GM12875 (cell line): ENCODE measurements around the gene RHPN2.

Experiments used
- H3K4me3 ChIP-seq: one replicate; pipeline ENCODE4 v1.5.1; 2011; ENCODE audit warnings: low read depth, low read length, control low read depth
- TF ChIP-seq, protein P1 (sequence below): IDR thresholded peaks from 2 replicates; pipeline ENCODE4 v1.5.1; 2011; ENCODE audit warnings: low read depth, mild to moderate bottlenecking, control low read depth, inconsistent platforms, low read length, moderate library complexity, borderline replicate concordance; ENCODE audit not compliant: insufficient read depth

RHPN2 gene

DNA sequence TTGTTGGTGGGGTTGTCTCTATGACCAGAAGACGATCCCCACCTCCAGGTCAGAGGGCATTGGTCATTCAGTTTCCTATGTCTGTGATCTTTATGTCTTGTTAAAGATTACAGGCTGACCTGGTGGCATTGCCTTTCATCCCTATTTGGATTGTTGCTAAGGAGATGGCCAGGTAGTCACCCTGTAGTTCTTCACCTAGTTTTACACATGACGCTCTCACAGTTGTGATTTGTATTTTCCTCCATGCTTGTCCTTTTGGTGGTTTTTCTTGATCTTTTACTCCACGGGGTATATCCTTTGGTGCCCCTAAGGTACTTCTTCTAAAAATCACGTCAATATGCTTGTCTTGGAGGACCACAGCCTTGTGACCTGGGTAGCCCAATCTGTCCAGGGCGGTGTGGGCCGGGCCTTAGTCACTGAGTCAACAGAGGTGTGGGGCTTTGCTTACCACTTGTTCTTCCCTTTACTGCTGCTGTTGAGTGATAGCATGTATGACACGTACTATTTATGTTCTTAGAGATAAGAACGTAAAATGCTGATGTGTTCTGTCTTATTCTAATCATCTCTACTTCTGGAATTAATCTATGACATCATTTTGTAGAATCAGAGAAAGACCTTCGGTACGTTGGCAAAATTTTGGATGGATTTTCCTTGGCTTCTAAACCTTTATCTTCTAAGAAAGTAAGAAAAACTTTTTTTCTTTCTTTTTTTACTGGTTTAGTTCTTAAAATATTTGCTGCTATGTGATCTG, 36.4 kb upstream of the RHPN2 start:
- TF ChIP-seq, protein P1, sequence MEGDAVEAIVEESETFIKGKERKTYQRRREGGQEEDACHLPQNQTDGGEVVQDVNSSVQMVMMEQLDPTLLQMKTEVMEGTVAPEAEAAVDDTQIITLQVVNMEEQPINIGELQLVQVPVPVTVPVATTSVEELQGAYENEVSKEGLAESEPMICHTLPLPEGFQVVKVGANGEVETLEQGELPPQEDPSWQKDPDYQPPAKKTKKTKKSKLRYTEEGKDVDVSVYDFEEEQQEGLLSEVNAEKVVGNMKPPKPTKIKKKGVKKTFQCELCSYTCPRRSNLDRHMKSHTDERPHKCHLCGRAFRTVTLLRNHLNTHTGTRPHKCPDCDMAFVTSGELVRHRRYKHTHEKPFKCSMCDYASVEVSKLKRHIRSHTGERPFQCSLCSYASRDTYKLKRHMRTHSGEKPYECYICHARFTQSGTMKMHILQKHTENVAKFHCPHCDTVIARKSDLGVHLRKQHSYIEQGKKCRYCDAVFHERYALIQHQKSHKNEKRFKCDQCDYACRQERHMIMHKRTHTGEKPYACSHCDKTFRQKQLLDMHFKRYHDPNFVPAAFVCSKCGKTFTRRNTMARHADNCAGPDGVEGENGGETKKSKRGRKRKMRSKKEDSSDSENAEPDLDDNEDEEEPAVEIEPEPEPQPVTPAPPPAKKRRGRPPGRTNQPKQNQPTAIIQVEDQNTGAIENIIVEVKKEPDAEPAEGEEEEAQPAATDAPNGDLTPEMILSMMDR, result no peak
- H3K4me3 ChIP-seq, result no peak overlapping the region

DNA sequence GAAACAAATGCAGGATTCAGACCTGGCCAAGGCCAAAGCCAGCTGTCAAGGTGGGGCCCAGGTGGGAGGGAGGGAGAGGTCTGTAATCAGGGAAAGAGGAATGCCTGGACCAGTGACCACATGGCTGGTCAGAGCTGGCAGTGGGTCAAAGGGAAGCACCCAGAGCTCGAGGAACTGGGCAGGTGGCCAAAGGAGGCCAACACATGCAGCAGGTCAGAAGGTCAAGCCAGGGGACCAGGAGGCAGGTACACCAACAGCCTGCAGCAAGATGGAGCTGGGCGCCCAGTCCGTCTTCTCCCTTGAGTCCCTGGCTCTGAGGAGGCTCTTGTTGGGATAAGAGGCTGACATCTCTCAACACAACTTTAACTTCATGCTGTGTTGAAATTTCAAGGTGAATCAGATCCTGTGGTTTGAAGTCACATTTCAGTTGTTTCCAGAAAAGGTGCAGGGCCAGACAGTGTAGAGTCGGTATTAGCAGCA, 33.4 kb upstream of the RHPN2 start:
- TF ChIP-seq, protein P1, result no peak
- no peak overlapping the region for H3K4me3 ChIP-seq

DNA sequence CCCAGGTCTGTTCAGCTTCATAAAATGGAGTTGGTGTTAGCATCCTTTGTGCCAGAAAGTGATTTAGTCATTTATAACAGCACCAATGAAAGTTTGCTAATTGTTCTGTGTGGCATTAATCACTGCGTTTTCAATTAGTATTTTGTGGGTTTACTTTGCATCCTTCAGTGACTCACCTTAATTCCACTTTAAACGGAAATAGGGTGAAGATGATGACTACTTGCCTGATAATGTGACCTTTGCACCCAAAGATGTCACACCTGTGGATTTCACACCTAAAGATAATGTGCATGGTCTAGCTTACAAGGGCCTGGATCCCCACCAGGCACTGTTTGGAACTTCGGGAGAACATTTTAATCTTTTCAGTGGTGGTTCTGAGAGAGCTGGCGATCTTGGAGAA, 31.3 kb upstream of the RHPN2 start:
- H3K4me3 ChIP-seq, result no peak overlapping the region
- TF ChIP-seq, protein P1, result no peak

DNA sequence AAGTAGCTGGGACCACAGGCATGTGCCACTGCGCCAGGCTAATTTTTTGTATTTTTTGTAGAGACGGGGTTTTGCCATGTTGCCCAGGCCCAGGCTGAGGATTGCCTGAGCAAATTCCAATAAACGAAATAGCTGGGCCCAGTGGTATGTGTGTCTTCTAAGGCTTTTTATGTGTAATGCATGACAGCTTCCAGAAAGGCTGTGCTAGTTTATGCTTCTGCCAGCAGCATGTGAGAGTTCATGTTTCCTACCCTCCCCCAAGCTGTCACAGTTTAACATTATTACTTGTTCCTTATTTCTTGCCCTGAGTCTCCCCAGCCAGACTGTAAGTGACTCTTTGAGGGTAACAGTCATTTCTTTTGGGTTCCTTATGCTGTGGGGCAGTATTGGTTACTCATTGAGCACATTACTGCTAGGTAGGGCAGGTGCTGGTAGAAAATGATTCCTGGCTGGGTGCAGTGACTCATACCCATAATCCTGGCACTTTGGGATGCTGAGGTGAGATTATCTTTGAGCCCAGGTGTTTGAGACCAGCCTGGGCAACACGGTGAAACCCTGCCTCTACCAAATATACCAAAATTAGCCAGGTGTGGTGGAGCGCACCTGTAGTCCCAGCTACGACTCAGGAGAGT, 29.9 kb upstream of the RHPN2 start:
- TF ChIP-seq, protein P1, result no peak
- H3K4me3 ChIP-seq, result no peak overlapping the region

DNA sequence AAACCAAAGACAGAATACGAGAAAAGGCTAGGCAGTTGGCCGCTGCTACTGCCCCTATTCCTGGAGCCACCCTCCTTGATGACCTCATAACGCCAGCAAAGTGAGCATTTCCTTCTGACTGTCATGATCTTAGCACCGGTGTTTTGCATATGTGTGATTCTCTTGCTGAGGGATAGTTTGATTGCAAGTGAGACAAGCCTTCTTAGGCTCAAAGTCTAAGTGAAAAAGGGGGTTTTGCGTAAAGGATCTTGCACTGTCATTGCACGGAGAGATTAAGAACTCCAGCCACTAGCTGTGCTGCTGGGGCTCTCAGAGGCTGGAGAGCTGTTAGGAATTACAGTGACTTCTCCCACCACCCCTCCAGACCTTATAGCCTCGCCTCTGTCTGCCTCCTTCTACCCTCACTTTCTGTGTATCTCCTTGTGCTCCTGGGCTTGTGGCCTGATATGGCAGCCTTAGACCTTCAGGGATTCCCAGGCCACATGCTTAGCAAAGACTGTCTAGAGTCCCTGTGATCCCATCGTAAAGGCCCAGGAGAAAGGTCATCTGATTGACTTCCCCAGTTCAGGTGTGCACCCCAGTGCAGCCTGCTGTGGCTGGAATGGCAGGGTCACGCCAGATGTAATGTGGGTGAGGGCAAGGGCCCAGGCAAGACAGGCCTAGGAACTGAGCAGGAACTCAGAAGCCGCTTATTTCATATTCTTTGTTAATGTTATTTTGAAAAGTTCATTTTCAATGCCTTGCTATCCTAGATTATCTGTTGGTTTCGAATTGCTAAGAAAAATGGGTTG, 28.9 kb upstream of the RHPN2 start:
- H3K4me3 ChIP-seq, result no peak overlapping the region
- TF ChIP-seq, protein P1, result no peak

DNA sequence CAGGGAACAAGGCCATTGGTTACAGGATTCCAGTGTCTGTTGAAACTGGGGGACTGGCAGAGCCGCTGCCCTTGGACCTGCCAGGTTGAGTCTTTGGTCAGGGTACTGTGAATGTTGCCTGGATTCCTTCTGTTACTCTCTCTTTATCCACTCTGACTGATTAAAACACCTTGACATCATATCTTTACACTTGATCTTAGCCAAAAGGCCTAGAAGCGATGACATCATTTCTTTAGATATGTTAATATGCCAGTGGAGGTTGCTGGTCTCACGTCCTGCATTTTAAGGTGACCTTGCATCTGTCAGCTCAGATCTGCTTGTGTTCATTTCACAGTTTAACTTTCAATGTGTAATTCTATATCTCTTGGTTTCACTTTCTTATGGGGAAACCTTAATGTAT, 25.5 kb upstream of the RHPN2 start:
- TF ChIP-seq, protein P1, result no peak
- no peak overlapping the region for H3K4me3 ChIP-seq

DNA sequence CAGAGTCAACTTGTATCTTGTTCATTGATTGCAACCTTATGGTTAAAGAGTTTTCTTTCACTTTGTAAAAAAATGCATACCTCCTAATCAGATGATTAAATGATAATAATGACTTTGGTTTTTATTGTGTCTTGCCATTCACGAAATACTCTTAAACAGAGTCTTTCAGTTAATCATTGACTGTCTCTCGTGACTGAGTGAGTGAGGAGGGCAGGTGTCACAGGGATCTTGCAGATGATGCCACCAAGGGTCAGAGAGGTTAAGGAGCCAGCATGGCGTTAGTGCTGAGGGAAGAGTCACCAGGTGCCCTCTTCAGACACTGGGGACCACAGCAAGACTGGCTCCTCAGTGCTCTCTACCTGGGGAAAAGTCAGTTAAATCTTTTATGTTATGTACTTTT, 24.3 kb upstream of the RHPN2 start:
- TF ChIP-seq, protein P1, result no peak
- no peak overlapping the region for H3K4me3 ChIP-seq
